GM12872 (cell line): ENCODE results near the gene ZBTB18.

ENCODE experiments used
- CTCF ChIP-seq: IDR thresholded peaks from 3 replicates; pipeline ENCODE4 v1.5.1; 2011; ENCODE audit warnings: low read depth, mild to moderate bottlenecking, low read length, moderate library complexity; ENCODE audit not compliant: insufficient read depth

ZBTB18 gene

GRCh38 chr1:244065063-244065793 is 14.1 kb downstream of the ZBTB18 start:
- no peak for TF ChIP-seq CTCF

GRCh38 chr1:244065960-244066388 is 14.9 kb downstream of the ZBTB18 start:
- TF ChIP-seq CTCF: no peak

- TF ChIP-seq CTCF: no peak
Observed at GRCh38 chr1:244066954-244067716, 16.1 kb downstream of the ZBTB18 start.

GRCh38 chr1:244067893-244068292 is 16.8 kb downstream of the ZBTB18 start:
- no peak for TF ChIP-seq CTCF

- TF ChIP-seq CTCF: no peak
Observed at GRCh38 chr1:244068567-244068966, 17.5 kb downstream of the ZBTB18 start.

- TF ChIP-seq CTCF: no peak
Observed at GRCh38 chr1:244069326-244069898, 18.3 kb downstream of the ZBTB18 start.

- TF ChIP-seq CTCF: no peak
Observed at GRCh38 chr1:244074559-244075171, 23.6 kb downstream of the ZBTB18 start.
